H1 (cell line): ENCODE results near the gene ATG16L1. TPM values are rescaled to one million over a fixed set of nuclear protein-coding genes. Genes with fewer than 3 reads are reported as not detected.

Source experiments
- CTCF ChIA-PET: fragments of 300-600 bp; sonication (Branson Sonifier 250); formaldehyde crosslinking; loops from one replicate; lab custom pipeline; 2021; ENCODE audit not compliant: partially characterized antibody; lab: Charles Lee
- POLR2A ChIA-PET: fragments of 300-600 bp; sonication (Branson Sonifier 250); formaldehyde crosslinking; loops from one replicate; lab custom pipeline; 2021; ENCODE audit warnings: inconsistent platforms; ENCODE audit not compliant: partially characterized antibody; lab: Charles Lee
- DNase-seq, 2 experiments: peaks; one replicate each; pipeline versions ENCODE4 v3.0.0 to v3.0.0-alpha.2; 2010 to 2022; ENCODE audit warnings: low spot score in 2 of 2, low read depth in 1 of 2, mixed read lengths in 1 of 2
- FAIRE-seq: peaks from 2 replicates; lab custom pipeline; 2011; peaks lifted over from hg19 to GRCh38; lab: Jason Lieb, UNC
- H2AFZ ChIP-seq: 2 replicates; pipeline ENCODE4 v1.8.1; 2012; ENCODE audit warnings: low read length, inconsistent platforms
- H2AK5ac ChIP-seq: 2 replicates; pipeline ENCODE4 v1.6.1; 2013; ENCODE audit warnings: low read depth, low read length
- H2BK120ac ChIP-seq: replicated peaks from 2 replicates; pipeline ENCODE3; 2013; ENCODE audit warnings: low read depth, low read length, inconsistent platforms
- H2BK12ac ChIP-seq: 2 replicates; pipeline ENCODE4 v1.6.1; 2013; ENCODE audit warnings: low read depth, low read length
- H2BK15ac ChIP-seq: 2 replicates; pipeline ENCODE4 v1.6.1; 2013; ENCODE audit warnings: low read length
- H2BK20ac ChIP-seq: 2 replicates; pipeline ENCODE4 v1.6.1; 2013; ENCODE audit warnings: low read length
- H2BK5ac ChIP-seq: 2 replicates; pipeline ENCODE4 v1.6.1; 2013; ENCODE audit warnings: low read depth, low read length
- H3K14ac ChIP-seq: 2 replicates; pipeline ENCODE4 v1.6.1; 2013; ENCODE audit warnings: inconsistent platforms; ENCODE audit not compliant: insufficient read length
- H3K18ac ChIP-seq: 2 replicates; pipeline ENCODE4 v1.6.1; 2013; ENCODE audit warnings: low read length; ENCODE audit errors: extremely low read depth
- H3K23ac ChIP-seq: 2 replicates; pipeline ENCODE4 v1.6.1; 2013; ENCODE audit warnings: inconsistent platforms; ENCODE audit not compliant: insufficient read length
- H3K23me2 ChIP-seq: 2 replicates; pipeline ENCODE4 v1.6.1; 2013; ENCODE audit warnings: low read depth, low read length
- H3K27ac ChIP-seq: 2 replicates; pipeline ENCODE4 v1.6.1; 2011; ENCODE audit warnings: low read depth, low read length, inconsistent platforms
- H3K27me3 ChIP-seq, 4 experiments: replicated peaks in 1 of 4; 1 replicate in 1 of 4; 2 replicates in 3 of 4; pipeline versions ENCODE4 v1.6.1 to v1.8.1; 2011 to 2013; ENCODE audit warnings: low read length in 3 of 4, mild to moderate bottlenecking in 3 of 4, inconsistent platforms in 2 of 4, mixed read lengths in 2 of 4, moderate library complexity in 1 of 4; ENCODE audit not compliant: control insufficient read depth in 3 of 4, insufficient read depth in 3 of 4; ENCODE audit errors: extremely low read depth in 1 of 4
- H3K36me3 ChIP-seq, 4 experiments: 2 replicates each; pipeline versions ENCODE4 v1.6.1 to v1.8.1; 2011 to 2013; ENCODE audit warnings: mild to moderate bottlenecking in 4 of 4, low read length in 3 of 4, moderate library complexity in 2 of 4, control low read depth in 1 of 4, inconsistent platforms in 1 of 4; ENCODE audit not compliant: insufficient read depth in 4 of 4, control insufficient read depth in 2 of 4
- H3K4ac ChIP-seq: replicated peaks from 2 replicates; pipeline ENCODE3; 2013; ENCODE audit warnings: low read length, low read depth, mixed read lengths, inconsistent platforms; ENCODE audit not compliant: insufficient read length
- H3K4me1 ChIP-seq, 4 experiments: replicated peaks in 1 of 4; 1 replicate in 1 of 4; 2 replicates in 3 of 4; pipeline versions ENCODE4 v1.6.1 to v1.8.1; 2011 to 2013; ENCODE audit warnings: low read length in 3 of 4, inconsistent platforms in 2 of 4, mixed read lengths in 1 of 4; ENCODE audit not compliant: insufficient read depth in 4 of 4, control insufficient read depth in 3 of 4
- H3K4me2 ChIP-seq, 2 experiments: 2 replicates each; pipeline versions ENCODE4 v1.6.1 to v1.8.1; 2011 to 2013; ENCODE audit warnings: low read depth in 2 of 2, low read length in 2 of 2, control low read depth in 1 of 2, inconsistent platforms in 1 of 2, mild to moderate bottlenecking in 1 of 2; ENCODE audit not compliant: insufficient read depth in 1 of 2
- H3K4me3 ChIP-seq, 4 experiments: fragments of 200-600, 300-600 bp in 1 of 4; sonication (generic), shearing (Covaris generic), sonication (Bioruptor Twin) in 1 of 4; 2 replicates each; pipeline versions ENCODE4 v1.5.1 to v1.8.1; 2011 to 2016; ENCODE audit warnings: low read length in 4 of 4, low read depth in 3 of 4, control low read depth in 2 of 4, inconsistent platforms in 2 of 4, mild to moderate bottlenecking in 2 of 4, mixed read lengths in 1 of 4, moderate library complexity in 1 of 4; ENCODE audit not compliant: insufficient read depth in 2 of 4; ENCODE audit errors: extremely low read depth in 1 of 4
- H3K56ac ChIP-seq: replicated peaks from 2 replicates; pipeline ENCODE3; 2013; ENCODE audit warnings: low read depth, mild to moderate bottlenecking, mixed read lengths, low read length, inconsistent platforms; ENCODE audit not compliant: insufficient read length
- H3K79me1 ChIP-seq: 2 replicates; pipeline ENCODE4 v1.6.1; 2013; ENCODE audit warnings: low read depth, low read length, control low read depth
- H3K79me2 ChIP-seq, 2 experiments: 2 replicates each; pipeline versions ENCODE4 v1.6.1 to v1.8.1; 2012 to 2013; ENCODE audit warnings: low read length in 2 of 2, mild to moderate bottlenecking in 2 of 2, inconsistent platforms in 1 of 2; ENCODE audit not compliant: insufficient read depth in 2 of 2, control insufficient read depth in 1 of 2
- H3K9ac ChIP-seq, 4 experiments: replicated peaks in 1 of 4; 1 replicate in 1 of 4; 2 replicates in 3 of 4; pipeline versions ENCODE4 v1.6.1 to v1.8.1; 2011 to 2013; ENCODE audit warnings: low read depth in 3 of 4, low read length in 3 of 4, control low read depth in 2 of 4, mild to moderate bottlenecking in 2 of 4, moderate library complexity in 2 of 4, inconsistent platforms in 1 of 4; ENCODE audit errors: extremely low read depth in 1 of 4
- H3K9me3 ChIP-seq, 2 experiments: 2 replicates each; pipeline versions ENCODE4 v1.6.1 to v1.8.1; 2012 to 2013; ENCODE audit warnings: mild to moderate bottlenecking in 2 of 2, moderate library complexity in 2 of 2, control low read depth in 1 of 2, inconsistent platforms in 1 of 2, low read depth in 1 of 2, low read length in 1 of 2, mixed read lengths in 1 of 2; ENCODE audit not compliant: insufficient read depth in 2 of 2
- H4K20me1 ChIP-seq, 2 experiments: replicated peaks in 1 of 2; 2 replicates each; pipeline versions ENCODE3 to v1.8.1; 2011 to 2013; ENCODE audit warnings: inconsistent platforms in 2 of 2, low read length in 2 of 2, mild to moderate bottlenecking in 1 of 2; ENCODE audit not compliant: insufficient read depth in 2 of 2, control insufficient read depth in 1 of 2
- H4K5ac ChIP-seq: 2 replicates; pipeline ENCODE4 v1.6.1; 2013; ENCODE audit warnings: low read length, low read depth, mixed read lengths, inconsistent platforms; ENCODE audit not compliant: insufficient read length
- H4K8ac ChIP-seq: 2 replicates; pipeline ENCODE4 v1.8.0; 2013; ENCODE audit warnings: mild to moderate bottlenecking, moderate library complexity, low read length, inconsistent platforms; ENCODE audit not compliant: insufficient read depth; ENCODE audit errors: extremely low read depth
- H4K91ac ChIP-seq: replicated peaks from 2 replicates; pipeline ENCODE3; 2013; ENCODE audit warnings: low read length, mixed read lengths, inconsistent platforms; ENCODE audit not compliant: insufficient read length
- NANOG ChIP-seq: IDR thresholded peaks from 2 replicates; pipeline ENCODE4 v1.6.1; 2011; ENCODE audit warnings: low read length, low read depth, mild to moderate bottlenecking, inconsistent platforms; ENCODE audit not compliant: insufficient read depth, poor library complexity, severe bottlenecking
- SIN3A ChIP-seq, 2 experiments: IDR thresholded peaks in 1 of 2; conservative IDR thresholded peaks in 1 of 2; 2 replicates each; pipeline ENCODE4 v1.6.1; 2011 to 2012; ENCODE audit warnings: low read length in 2 of 2, improper control_type of control experiment in 1 of 2, low read depth in 1 of 2, mild to moderate bottlenecking in 1 of 2
- WGBS, 2 experiments: shearing (Covaris generic) in 1 of 2; methylation state at CpG; one replicate each; pipeline versions ENCODE4 v1.1.6 to v1.1.7; 2013 to 2015; ENCODE audit warnings: low lambda C conversion rate in 2 of 2, mixed read lengths in 2 of 2, inconsistent platforms in 1 of 2, low coverage in 1 of 2, missing lambda C conversion rate in 1 of 2; ENCODE audit not compliant: insufficient replicate concordance in 2 of 2, insufficient coverage in 1 of 2, insufficient read length in 1 of 2; ENCODE audit errors: extremely low coverage in 1 of 2, missing lambda C conversion rate in 1 of 2; 5-methylcytosine and 5-hydroxymethylcytosine counted together
- polyA plus RNA-seq, 7 experiments: library from polyadenylated mRNA; depleted of rRNA in 3 of 7; stranded (reverse) in 5 of 7; unstranded in 2 of 7; fragments of >200 nt in 5 of 7; fragments of 200-250 nt in 2 of 7; gene quantifications; 1 replicate in 5 of 7; 2 replicates in 1 of 7; 4 replicates in 1 of 7; pipeline versions ENCODE4 v1.2.1 to v1.2.3, GENCODE V29; 2011 to 2013; ENCODE audit warnings: missing spikeins in 2 of 7, mixed read lengths in 2 of 7
- total RNA-seq: library from RNA; stranded (reverse); fragmentation: NEBNext Ultra II Directional; extraction: Animal tissue kit (Norgen Biotek cat#: 25700); gene quantifications from 2 replicates; pipeline ENCODE4 v1.2.1, GENCODE V29; 2021

The ATG16L1 gene
- total and polyA plus RNA-seq, 2 of the 8 experiments (the other 6 are each of a cell fraction or from before 2014, with no cell fraction given) = 18.3 to 31.0 TPM

GRCh38 chr2:233312874-233313273 lies 61.4 kb downstream of the ATG16L1 start:
- no peak overlapping the region for H2BK12ac ChIP-seq
- DNase-seq = no peak
- no peaks in the 10 kb centered on the region for H3K9me3 ChIP-seq
- H3K18ac ChIP-seq = no peak overlapping the region
- no peak overlapping the region for H3K4ac ChIP-seq
- H3K4me3 ChIP-seq = no peak overlapping the region
- TF ChIP-seq NANOG (no peak), SIN3A (conservative IDR thresholded peaks at IDR 0.05 in 1 of 2, IDR thresholded peaks at IDR 0.05 in 1 of 2; ENCODE audit: low read depth in 1 of 2, low read length in 2 of 2) (no peak)
- TF ChIP-seq, all 59 proteins: peak for 0
- ChIA-PET CTCF (interaction anchor here (0.6 to 1.2 kb wide), 3 partner anchors 10 to 901 kb away, joined by 3 to 4 read pairs (median 4); no protein-coding TSS in a partner anchor), POLR2A (no interaction called here)
- no peaks in the 10 kb centered on the region for H3K23me2 ChIP-seq
- H3K56ac ChIP-seq = no peak overlapping the region
- H3K79me2 ChIP-seq = no peaks in the 10 kb centered on the region
- H3K4me1 ChIP-seq = no peaks in the 10 kb centered on the region
- H3K27me3 ChIP-seq = no peaks in the 10 kb centered on the region
- H3K14ac ChIP-seq = no peak overlapping the region
- no peak overlapping the region for H2AFZ ChIP-seq
- no peaks in the 10 kb centered on the region for H4K20me1 ChIP-seq
- H3K27ac ChIP-seq = no peak overlapping the region
- FAIRE-seq = no peak
- H4K91ac ChIP-seq = no peak overlapping the region
- no peak overlapping the region for H3K4me2 ChIP-seq
- H2BK15ac ChIP-seq = no peak overlapping the region
- no peaks in the 10 kb centered on the region for H3K79me1 ChIP-seq
- H2BK5ac ChIP-seq = no peak overlapping the region
- no peak overlapping the region for H2AK5ac ChIP-seq
- H3K9ac ChIP-seq = no peak overlapping the region
- H4K5ac ChIP-seq = no peak overlapping the region
- H3K36me3 ChIP-seq = no peaks in the 10 kb centered on the region
- H2BK20ac ChIP-seq = no peak overlapping the region
- H2BK120ac ChIP-seq = no peak overlapping the region
- H3K23ac ChIP-seq = no peak overlapping the region
- no peak overlapping the region; the same call in 1 of the 2 replicates for H4K8ac ChIP-seq
- 90% methylated on average over 8 of the region's 8 CpGs; no CpG with 5 or more reads in 1 of the 2 experiments for WGBS, 2 experiments
